Effector CD8-positive, alpha-beta T cell (primary cell): ENCODE results near the gene SYNGAP1.
"Not testable (repeated sequence)": the region's sequence is repeated elsewhere in the genome, so short reads cannot be mapped to it uniquely, and the experiment has no call there.

Experiments used
- DNase-seq: peaks from one replicate; lab custom pipeline; 2025; lab: John Stamatoyannopoulos, UW
- total RNA-seq, 4 experiments: gene quantifications; one replicate each; lab custom pipeline; 2026; lab: John Stamatoyannopoulos, UW

Gene SYNGAP1
- 10.9 to 32.2 (median 17.7) reads per million in 4 experiments for total RNA-seq

GRCh38 chr6:33419580-33420490 lies at the start of gene SYNGAP1:
Gene SYNGAP1 (plus strand): TSS chr6:33420065. CDS start chr6:33420265, 200 bp downstream.
- no peak for DNase-seq

DNA sequence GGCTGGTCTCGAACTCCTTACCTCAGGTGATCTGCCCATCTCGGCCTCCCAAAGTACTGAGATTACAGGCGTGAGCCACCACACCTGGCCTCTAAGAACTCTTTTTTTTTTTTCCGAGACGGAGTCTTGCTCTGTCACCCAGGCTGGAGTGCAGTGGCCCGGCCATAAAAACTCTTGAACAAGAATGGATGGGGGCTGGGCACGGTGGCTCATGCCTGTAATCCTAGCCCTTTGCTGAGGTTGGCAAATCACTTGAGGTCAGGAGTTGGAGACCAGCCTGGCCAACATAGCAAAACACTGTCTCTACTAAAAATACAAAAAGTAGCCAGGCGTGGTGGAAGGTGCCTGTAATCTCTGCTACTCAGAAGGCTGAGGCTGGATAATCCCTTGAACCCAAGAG lies 48.0 kb upstream of the SYNGAP1 start:
- not testable (repeated sequence) for DNase-seq

DNA sequence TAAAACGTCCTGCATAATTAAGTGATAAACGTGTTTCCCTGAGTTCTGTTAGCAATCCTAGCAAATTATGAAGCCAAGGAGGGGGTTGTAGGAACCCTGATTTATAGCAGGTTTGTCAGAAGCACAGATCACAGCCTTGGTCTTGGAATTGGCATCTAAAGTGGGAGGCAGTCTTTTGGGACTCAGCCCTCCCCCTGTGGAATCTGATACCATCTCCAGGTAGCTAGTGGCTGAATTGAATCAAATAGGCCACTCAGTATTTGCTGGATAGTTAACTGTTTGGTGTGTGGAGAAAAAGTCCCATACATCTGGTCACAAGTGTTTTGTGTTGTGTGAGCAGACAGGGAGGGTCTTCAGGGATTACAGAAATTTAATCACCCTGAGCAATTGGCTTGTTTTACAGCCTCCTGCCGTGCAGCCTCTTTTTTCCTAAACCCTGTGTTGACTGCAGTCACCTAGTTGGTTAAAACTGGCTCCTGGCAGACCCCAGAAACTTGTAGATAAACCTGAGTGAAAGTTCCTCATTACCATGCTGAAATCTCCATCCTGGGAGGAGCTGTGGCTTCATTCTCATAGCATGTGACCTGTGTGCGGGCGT lies 47.2 kb upstream of the SYNGAP1 start:
- no peak for DNase-seq

DNA sequence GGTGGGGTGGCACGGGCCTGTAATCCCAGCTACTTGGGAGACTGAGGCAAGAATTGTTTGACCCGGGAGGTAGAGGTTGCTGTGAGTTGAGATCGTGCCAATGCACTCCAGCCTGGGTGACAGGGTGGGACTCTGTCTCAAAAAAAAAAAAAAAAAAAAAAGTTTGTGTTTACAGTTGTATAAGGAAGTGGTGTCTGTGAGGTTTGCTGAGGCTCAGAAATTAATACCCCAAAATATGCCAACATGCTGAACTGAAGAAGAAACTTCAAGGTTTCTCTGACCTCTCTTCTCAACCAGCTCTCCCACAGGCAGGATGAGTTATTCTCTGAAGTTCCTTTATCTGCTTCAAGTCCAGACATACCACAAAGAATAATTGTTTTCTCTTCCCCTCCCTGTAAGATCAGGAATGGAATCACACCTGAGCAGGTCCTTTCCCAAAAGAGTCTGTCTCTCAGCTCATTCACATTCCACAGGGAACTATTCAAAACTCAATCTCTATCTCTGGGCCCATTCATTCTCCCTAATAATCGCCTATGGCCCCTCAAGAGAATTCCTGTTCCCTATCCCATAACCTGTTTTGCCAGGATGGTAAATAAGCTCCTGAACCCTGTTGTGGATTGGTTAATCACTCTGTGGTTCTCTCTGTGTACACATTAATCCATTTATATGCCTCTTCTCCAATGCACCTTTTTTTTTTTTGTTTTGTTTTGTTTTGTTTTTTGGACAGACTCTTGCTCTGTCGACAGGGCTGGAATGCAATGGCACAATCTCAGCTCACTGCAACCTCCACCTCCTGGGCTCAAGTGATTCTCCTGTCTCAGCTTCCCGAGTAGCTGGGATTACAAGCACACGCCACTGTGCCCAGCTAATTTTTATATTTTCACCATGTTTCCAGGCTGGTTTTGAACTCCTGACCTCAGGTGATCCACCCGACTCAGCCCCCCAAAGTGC lies 45.6 kb upstream of the SYNGAP1 start:
- no peak for DNase-seq

GRCh38 chr6:33375143-33375671 lies 44.7 kb upstream of the SYNGAP1 start:
- DNase-seq = no peak

DNA sequence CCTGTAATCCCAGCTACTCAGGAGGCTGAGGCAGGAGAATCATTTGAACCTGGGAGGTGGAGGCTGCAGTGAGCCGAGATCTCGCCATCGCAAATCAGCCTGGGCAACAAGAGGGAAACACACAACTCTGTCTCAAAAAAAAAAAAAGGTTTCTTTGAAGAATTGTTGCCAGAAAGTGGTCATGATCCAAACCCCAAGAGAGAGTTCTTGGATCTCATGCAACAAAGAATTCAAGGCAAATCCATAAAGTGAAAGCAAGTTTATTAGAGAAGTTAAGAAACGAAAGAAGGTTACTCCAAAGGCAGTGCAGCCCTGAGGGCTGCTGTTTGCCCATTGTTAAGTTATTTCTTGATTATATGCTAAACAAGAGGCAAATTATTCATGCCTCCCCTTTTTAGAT lies 42.7 kb upstream of the SYNGAP1 start:
- no peak for DNase-seq

DNA sequence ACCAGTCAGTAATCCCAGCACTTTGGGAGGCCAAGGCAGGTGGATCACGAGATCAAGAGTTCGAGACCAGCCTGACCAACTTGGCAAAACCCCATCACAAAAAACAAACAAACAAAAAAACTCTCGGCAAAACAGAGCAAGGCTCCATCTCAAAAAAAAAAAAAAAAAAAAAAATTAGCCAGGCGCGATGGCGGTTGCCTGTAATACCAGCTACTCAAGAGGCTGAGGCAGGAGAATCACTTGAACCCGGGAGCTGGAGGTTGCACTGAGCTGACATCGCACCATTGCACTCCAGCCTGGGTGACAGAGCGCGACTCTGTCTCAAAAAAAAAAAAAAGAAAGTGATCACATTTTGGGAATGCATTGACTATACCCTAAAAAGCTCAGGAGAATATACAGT lies 40.7 kb upstream of the SYNGAP1 start:
- DNase-seq = not testable (repeated sequence)

DNA sequence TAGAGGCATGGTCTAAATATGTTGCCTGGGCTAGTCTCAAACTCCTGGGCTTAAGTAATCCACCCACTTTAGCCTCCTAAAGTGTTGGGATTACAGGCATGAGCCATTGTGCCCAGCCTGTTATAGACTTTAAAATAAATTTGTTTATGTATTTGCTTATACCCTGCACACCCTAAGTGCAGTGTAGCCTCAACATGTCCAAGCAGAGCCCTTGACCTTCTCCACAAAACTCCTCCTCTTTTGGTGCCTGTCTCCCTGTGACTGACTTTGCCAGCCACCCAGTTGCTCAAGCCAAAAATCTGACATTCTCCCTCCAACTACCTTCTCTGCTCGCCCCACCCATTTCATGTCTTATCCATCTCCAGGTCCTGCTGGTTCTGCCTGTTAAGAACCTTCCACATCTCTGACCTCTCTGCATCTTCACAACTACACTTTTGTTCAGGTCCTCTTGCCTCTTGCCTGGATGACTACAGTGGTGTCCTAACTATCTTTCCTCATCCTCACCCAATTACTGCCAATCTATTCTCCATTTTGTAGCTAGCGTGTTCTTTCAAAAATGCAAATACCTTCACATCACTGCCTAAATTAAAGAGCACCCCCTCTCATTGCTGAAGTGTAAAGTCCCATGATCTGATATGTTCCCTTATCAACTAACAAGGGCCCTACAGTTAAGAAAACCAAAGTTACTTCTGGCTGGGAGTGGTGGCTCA lies 39.4 kb upstream of the SYNGAP1 start:
- no peak for DNase-seq

GRCh38 chr6:33383427-33384185 lies 36.3 kb upstream of the SYNGAP1 start:
- no peak for DNase-seq

DNA sequence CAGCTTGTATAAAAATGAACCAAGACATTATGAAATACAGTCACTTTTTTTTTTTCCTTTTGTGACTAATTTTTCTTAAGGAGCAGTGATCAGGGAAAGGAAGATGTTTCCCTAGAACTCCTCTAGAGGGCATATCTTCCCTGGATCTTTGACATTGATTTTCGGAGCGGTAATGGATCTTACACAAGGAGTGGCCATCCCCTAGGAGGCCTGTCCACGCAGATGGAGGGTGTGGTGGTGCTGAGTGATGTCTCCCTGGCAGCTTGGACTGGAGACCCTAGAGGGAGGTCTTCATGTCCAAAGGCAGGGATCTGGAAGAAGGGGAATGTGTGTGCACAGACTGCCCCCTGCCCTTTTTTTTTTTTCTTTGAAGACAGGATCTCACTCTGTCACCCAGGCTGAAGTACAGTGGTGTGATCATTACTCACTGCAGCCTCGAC lies 35.3 kb upstream of the SYNGAP1 start:
- no peak for DNase-seq

GRCh38 chr6:33390173-33390572 lies 29.7 kb upstream of the SYNGAP1 start:
- DNase-seq = no peak

DNA sequence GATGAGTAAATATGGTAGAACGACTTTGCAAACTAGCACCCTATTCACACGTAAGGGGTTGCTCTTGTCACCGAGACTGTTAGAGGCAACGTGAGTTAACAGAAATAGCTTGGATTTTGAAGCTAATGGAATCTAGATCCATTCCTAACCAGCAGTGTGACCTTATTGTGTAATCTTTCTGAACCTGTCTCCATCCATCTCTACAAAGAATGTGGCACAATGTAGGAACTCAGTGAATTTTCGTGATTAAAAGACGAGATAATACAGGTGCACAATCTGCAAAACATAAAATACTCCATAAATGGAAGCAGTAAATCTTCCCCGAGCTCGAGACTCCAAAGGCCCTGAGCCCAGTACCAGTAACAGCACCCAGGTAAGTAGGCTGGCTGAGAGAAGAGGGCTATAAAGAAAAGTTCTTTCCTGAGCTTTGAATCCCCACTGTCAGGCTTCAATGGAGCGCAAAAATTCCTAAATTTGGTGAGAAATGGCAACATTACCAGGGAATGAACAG lies 29.0 kb upstream of the SYNGAP1 start:
- no peak for DNase-seq

DNA sequence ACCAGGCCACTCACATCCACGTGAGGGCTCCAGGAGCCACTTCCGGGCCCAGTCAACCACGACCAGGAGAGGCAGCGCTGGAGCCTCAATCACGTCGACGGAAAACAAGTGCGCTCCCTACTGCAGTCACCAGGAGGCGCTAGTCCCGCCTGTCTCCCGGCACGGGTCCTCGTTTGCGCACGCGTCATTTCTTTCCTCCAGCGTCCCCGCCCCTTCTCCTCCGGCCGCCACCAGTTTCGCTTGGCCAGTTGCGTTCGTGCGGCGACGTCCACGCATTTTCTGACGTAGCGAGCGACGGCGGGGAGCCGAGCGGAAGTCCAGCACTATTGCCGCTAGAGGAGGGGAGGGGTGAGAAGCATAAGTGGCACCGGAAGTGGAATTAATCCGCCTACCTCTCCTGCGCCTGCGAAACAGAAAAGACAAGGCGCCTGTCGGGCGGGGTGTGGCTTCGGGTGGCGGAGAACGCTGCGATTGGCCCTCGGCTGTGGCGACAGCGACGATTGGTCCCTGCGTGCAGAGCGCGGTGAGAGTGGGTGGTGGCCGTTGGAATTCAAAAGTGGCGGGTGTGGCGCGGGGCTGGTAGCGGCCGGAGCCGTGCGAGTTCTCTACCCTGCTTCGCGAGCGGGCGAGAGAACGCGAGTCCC lies 28.5 kb upstream of the SYNGAP1 start, which contains the start of gene KIFC1:
TSS of gene KIFC1 (plus strand) at position 546 of the 644 bp plus-strand sequence. CDS start 163 bp downstream, outside the sequence.
- DNase-seq = peak; percentile 100

DNA sequence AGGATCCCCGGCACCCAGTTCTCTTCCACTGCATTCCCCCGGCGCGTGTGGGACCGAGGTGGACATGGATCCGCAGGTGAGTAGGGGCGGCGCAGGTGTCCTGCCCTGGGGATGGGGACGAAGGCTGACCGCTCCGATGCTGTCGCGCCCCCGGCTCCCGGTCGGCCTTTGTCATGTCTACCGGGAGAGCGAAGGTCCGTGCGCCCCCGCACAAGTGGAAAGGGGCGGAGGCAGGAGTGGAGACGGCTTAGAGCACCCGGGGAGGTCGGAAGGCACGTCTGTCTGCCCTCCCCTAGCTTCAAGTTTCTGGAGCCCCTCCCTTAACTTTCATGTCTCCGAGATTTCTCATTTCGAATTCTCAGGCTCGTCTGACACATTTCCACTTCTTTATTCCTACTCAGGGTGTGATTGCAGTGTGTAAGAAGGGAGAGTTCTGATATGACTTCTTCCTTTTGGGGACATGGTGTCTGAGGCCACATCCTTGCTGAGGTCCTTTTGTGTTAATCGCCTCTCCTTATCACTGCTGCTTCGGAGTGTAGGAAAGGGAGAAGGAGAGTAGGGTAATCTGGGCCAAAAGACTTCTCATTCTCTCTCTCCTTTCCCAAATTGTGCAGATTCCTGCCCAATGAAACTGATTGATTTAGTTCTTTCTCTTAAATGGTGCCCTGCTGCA lies 27.8 kb upstream of the SYNGAP1 start:
- no peak for DNase-seq

- no peak for DNase-seq
Measured at GRCh38 chr6:33392595-33392948, 27.3 kb upstream of the SYNGAP1 start.

DNA sequence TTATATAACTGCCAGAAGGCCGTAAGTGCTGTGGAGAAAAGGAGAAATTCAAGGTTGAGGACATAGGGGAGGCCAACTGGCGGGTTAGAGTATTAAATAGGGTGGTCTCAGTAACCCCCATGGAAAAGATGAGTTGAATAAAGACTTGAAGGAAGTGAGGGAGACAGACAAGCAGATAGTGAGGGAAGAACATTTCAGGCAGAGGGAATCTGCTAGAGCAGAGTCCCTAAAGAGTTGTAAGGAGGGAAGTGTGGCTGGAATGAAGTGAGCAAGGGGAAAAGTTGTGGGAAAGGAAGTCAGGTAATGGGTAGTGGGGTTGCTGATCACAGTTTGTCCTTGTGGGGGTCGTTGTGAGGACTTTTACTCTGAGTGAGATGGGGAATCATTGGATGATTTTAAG lies 26.9 kb upstream of the SYNGAP1 start:
- no peak for DNase-seq

DNA sequence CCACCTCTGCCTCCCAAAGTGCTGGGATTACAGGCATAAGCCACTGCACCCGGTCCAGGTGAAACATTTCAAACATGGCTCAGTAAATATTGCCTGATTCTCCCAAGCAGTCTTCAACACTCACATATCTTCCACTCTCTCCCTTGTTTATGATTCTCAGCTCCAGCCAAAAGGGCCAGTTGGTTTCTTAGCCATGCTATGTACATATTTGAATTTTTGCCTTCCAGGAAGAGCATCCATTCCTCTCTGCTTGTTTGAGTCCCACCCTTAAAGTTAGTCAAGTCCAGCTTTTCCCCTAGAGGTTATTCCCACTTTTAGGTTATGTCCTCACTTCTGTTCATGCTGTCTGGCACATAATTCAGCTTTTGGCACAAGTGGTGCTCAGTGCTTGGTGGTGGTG lies 22.3 kb upstream of the SYNGAP1 start:
- DNase-seq = no peak

GRCh38 chr6:33398601-33399000 lies 21.3 kb upstream of the SYNGAP1 start:
- not testable (repeated sequence) for DNase-seq

DNA sequence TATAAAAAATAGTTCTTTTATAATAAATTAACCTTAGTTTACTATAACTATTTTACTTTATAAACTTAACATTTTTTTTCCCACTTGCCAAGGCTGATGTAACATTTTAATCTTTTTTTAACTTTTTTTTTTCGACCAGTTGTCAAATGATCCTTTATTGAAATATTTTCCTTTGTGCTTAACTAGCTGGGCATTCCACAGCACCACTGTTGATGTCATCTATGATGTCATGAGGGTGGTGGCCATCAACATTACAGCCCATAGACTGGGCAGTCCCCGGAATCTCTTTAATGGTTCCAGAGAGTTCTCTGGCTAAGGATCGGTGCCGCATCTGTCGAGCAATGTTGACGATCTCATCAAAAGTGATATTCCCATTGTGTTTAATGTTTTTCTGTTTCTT lies 20.0 kb upstream of the SYNGAP1 start:
- not testable (repeated sequence) for DNase-seq
